ENCODE data around the gene FRS2. TPM values are rescaled to one million over a fixed set of nuclear protein-coding genes. Genes with fewer than 3 reads are reported as not detected.

The FRS2 gene
- total RNA-seq, 1 experiment from 2014 or later = 23.3 TPM

DNA sequence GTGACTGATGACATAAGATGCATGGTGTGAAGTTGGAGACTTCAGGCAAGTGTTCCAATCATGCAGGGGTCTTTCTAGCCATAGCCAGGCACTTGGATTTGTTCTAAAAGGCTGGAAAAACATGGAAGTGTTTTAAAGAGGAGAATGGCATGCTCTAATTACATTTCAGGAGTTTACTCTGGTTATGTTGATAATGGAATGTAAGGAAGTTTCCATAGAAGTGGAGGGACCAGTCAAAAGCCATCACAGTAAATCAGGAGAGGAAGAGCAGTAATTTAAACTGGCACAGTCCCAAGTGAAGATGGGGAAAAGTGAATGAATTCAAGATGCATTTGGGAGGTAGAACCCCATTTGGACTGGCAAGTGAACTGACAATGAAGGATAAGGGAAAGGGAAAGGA, 13.9 kb upstream of the FRS2 start:
- TF ChIP-seq, protein P1, sequence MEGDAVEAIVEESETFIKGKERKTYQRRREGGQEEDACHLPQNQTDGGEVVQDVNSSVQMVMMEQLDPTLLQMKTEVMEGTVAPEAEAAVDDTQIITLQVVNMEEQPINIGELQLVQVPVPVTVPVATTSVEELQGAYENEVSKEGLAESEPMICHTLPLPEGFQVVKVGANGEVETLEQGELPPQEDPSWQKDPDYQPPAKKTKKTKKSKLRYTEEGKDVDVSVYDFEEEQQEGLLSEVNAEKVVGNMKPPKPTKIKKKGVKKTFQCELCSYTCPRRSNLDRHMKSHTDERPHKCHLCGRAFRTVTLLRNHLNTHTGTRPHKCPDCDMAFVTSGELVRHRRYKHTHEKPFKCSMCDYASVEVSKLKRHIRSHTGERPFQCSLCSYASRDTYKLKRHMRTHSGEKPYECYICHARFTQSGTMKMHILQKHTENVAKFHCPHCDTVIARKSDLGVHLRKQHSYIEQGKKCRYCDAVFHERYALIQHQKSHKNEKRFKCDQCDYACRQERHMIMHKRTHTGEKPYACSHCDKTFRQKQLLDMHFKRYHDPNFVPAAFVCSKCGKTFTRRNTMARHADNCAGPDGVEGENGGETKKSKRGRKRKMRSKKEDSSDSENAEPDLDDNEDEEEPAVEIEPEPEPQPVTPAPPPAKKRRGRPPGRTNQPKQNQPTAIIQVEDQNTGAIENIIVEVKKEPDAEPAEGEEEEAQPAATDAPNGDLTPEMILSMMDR (conservative IDR thresholded peaks at IDR 0.05) = no peak
- TF ChIP-seq EZH2 (IDR thresholded peaks at IDR 0.05; ENCODE audit: low read depth) = no peak
- no peak overlapping the region for H3K27ac ChIP-seq
- H3K79me2 ChIP-seq (ENCODE audit: low read depth) = no peaks in the 10 kb centered on the region
- CTCF ChIA-PET = no interaction called here
- H3K27me3 ChIP-seq (ENCODE audit: insufficient read depth, low read depth) = no peaks in the 10 kb centered on the region
- POLR2A ChIA-PET (ENCODE audit: unreplicated experiment) = no interaction called here
- no peak overlapping the region for H3K4me2 ChIP-seq
- DNase-seq = no peak
- no peak overlapping the region for H2AFZ ChIP-seq
- no peaks in the 10 kb centered on the region for H3K4me1 ChIP-seq (replicated peaks; ENCODE audit: insufficient read depth)
- H3K4me3 ChIP-seq = no peak overlapping the region
- no peaks in the 10 kb centered on the region for H3K36me3 ChIP-seq (ENCODE audit: low read depth)
- H3F3A ChIP-seq (ENCODE audit: insufficient read depth, low read depth) = no peaks in the 10 kb centered on the region
- no TSS peak for BruUV-seq (replicated peaks)
- intact Hi-C loops (cut with micrococcal nuclease; ENCODE audit: unreplicated experiment) = no loop called here
- H3K9me2 ChIP-seq (ENCODE audit: insufficient read depth) = no peaks in the 10 kb centered on the region
- H3K9me3 ChIP-seq (ENCODE audit: insufficient read depth, low read depth) = no peaks in the 10 kb centered on the region
- H4K20me1 ChIP-seq (ENCODE audit: insufficient read depth) = no peaks in the 10 kb centered on the region

DNA sequence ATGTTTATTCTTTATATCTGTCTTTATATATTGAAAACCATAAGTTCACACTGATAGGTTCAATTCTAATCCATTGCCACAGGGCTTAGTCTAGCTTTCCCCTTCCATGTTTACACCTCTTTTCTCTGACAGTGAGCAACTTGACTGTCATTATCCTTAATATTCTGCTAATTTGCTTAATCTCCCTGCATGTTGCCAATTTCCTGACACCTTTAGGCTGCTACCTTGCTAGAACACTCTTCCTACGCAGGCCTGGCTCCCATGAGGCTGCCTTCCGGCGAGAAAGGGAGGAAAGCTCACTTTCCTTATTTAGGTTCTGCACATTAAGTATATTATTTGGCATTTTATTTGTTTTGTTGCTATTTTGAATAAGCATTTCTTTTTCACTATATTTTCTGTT, 12.8 kb upstream of the FRS2 start:
- Histone ChIP-seq H3K4me1 (replicated peaks; ENCODE audit: insufficient read depth) (no peaks in the 10 kb centered on the region), H3K27me3 (ENCODE audit: insufficient read depth, low read depth) (no peaks in the 10 kb centered on the region), H3K79me2 (ENCODE audit: low read depth) (no peaks in the 10 kb centered on the region), H3K9me2 (ENCODE audit: insufficient read depth) (no peaks in the 10 kb centered on the region), H3K36me3 (ENCODE audit: low read depth) (no peaks in the 10 kb centered on the region), H3K27ac (no peak overlapping the region), H3K4me2 (no peak overlapping the region), H3F3A (ENCODE audit: insufficient read depth, low read depth) (no peaks in the 10 kb centered on the region), H2AFZ (no peak overlapping the region), H3K9me3 (ENCODE audit: insufficient read depth, low read depth) (no peaks in the 10 kb centered on the region), H3K4me3 (no peak overlapping the region), H4K20me1 (ENCODE audit: insufficient read depth) (no peaks in the 10 kb centered on the region)
- no peak for DNase-seq
- intact Hi-C loops (cut with micrococcal nuclease; ENCODE audit: unreplicated experiment) = no loop called here
- CTCF ChIA-PET = no interaction called here
- TF ChIP-seq EZH2 (IDR thresholded peaks at IDR 0.05; ENCODE audit: low read depth) = no peak
- TF ChIP-seq, protein P1 (conservative IDR thresholded peaks at IDR 0.05) = no peak
- POLR2A ChIA-PET (ENCODE audit: unreplicated experiment) = no interaction called here
- no TSS peak for BruUV-seq (replicated peaks)

- BruUV-seq (replicated peaks) = no TSS peak
- DNase-seq = no peak
- Histone ChIP-seq H3F3A (ENCODE audit: insufficient read depth, low read depth) (no peaks in the 10 kb centered on the region), H3K79me2 (ENCODE audit: low read depth) (no peaks in the 10 kb centered on the region), H3K27me3 (ENCODE audit: insufficient read depth, low read depth) (no peaks in the 10 kb centered on the region), H3K4me2 (no peak overlapping the region), H4K20me1 (ENCODE audit: insufficient read depth) (no peaks in the 10 kb centered on the region), H3K27ac (no peak overlapping the region), H3K4me3 (no peak overlapping the region), H3K9me2 (ENCODE audit: insufficient read depth) (no peaks in the 10 kb centered on the region), H3K9me3 (ENCODE audit: insufficient read depth, low read depth) (no peaks in the 10 kb centered on the region), H3K4me1 (replicated peaks; ENCODE audit: insufficient read depth) (no peaks in the 10 kb centered on the region), H2AFZ (no peak overlapping the region), H3K36me3 (ENCODE audit: low read depth) (no peaks in the 10 kb centered on the region)
- intact Hi-C loops (cut with micrococcal nuclease; ENCODE audit: unreplicated experiment) = no loop called here
- ChIA-PET CTCF (no interaction called here), POLR2A (ENCODE audit: unreplicated experiment) (no interaction called here)
- TF ChIP-seq, protein P1 (conservative IDR thresholded peaks at IDR 0.05) = no peak
- no peak for TF ChIP-seq EZH2 (IDR thresholded peaks at IDR 0.05; ENCODE audit: low read depth)
Measured at GRCh38 chr12:69459477-69459876, 10.7 kb upstream of the FRS2 start.

All from PC-9 (cell line).